MM.1S (cell line): ENCODE results near the gene SEC23A.

Experiments
- DNase-seq: peaks from one replicate; pipeline ENCODE4 v3.0.0-alpha.2; 2015
- H2AFZ ChIP-seq: fragments of 300-600 bp; sonication (generic); 2 replicates; pipeline ENCODE4 v1.6.0; 2016; ENCODE audit warnings: antibody characterized with exemption, low read length
- H3F3A ChIP-seq: fragments of 300-600 bp; sonication (generic); 2 replicates; pipeline ENCODE4 v1.6.1; 2016; ENCODE audit warnings: mild to moderate bottlenecking, antibody characterized with exemption, low read length, moderate library complexity, mixed read lengths; ENCODE audit not compliant: insufficient read depth
- H3K27ac ChIP-seq: fragments of 300-600 bp; sonication (generic); 2 replicates; pipeline ENCODE4 v1.5.1; 2016; ENCODE audit warnings: mild to moderate bottlenecking, low read length
- H3K27me3 ChIP-seq: fragments of 300-600 bp; sonication (generic); replicated peaks from 2 replicates; pipeline ENCODE4 v1.6.0; 2016; ENCODE audit warnings: low read length; ENCODE audit not compliant: insufficient read depth
- H3K36me3 ChIP-seq: fragments of 300-600 bp; sonication (generic); replicated peaks from 2 replicates; pipeline ENCODE4 v1.6.1; 2016; ENCODE audit warnings: mild to moderate bottlenecking, low read length, mixed read lengths; ENCODE audit not compliant: insufficient read depth
- H3K4me1 ChIP-seq: fragments of 300-600 bp; sonication (generic); 2 replicates; pipeline ENCODE4 v1.6.1; 2016; ENCODE audit warnings: low read length, mixed read lengths
- H3K4me2 ChIP-seq: fragments of 300-600 bp; sonication (generic); 2 replicates; pipeline ENCODE4 v1.6.0; 2016; ENCODE audit warnings: low read depth, low read length
- H3K4me3 ChIP-seq: fragments of 300-600 bp; sonication (generic); 2 replicates; pipeline ENCODE4 v1.5.1; 2016; ENCODE audit warnings: low read length, mixed read lengths
- H3K79me2 ChIP-seq: fragments of 300-600 bp; sonication (generic); 2 replicates; pipeline ENCODE4 v1.6.1; 2016; ENCODE audit warnings: mixed run types, low read length, mixed read lengths
- H3K9ac ChIP-seq: fragments of 300-600 bp; sonication (generic); 2 replicates; pipeline ENCODE4 v1.6.1; 2016; ENCODE audit warnings: low read length, mixed read lengths
- H3K9me2 ChIP-seq: fragments of 300-600 bp; sonication (generic); replicated peaks from 2 replicates; pipeline ENCODE4 v1.6.1; 2016; ENCODE audit warnings: mild to moderate bottlenecking, low read length, mixed read lengths; ENCODE audit not compliant: insufficient read depth
- H3K9me3 ChIP-seq: fragments of 300-600 bp; sonication (generic); replicated peaks from 2 replicates; pipeline ENCODE4 v1.6.1; 2016; ENCODE audit warnings: mild to moderate bottlenecking, low read length, mixed read lengths; ENCODE audit not compliant: insufficient read depth
- H4K20me1 ChIP-seq: fragments of 300-600 bp; sonication (generic); 2 replicates; pipeline ENCODE4 v1.6.1; 2016; ENCODE audit warnings: mild to moderate bottlenecking, low read length, moderate library complexity, mixed read lengths; ENCODE audit not compliant: insufficient read depth
- EZH2 ChIP-seq: fragments of 300-600 bp; sonication (generic); optimal IDR thresholded peaks from 2 replicates; pipeline ENCODE3; 2017; ENCODE audit warnings: low read depth, mild to moderate bottlenecking, antibody characterized with exemption, low read length, mixed read lengths
- EZH2phosphoT487 ChIP-seq: fragments of 300-600 bp; sonication (generic); IDR thresholded peaks from 2 replicates; pipeline ENCODE4 v1.6.1; 2018; ENCODE audit warnings: antibody characterized with exemption, low read length
- TF ChIP-seq, protein P1 (sequence below): fragments of 300-600 bp; sonication (generic); IDR thresholded peaks from 2 replicates; pipeline ENCODE4 v1.5.1; 2016; ENCODE audit warnings: antibody characterized with exemption, low read length, mixed read lengths

The SEC23A gene

DNA sequence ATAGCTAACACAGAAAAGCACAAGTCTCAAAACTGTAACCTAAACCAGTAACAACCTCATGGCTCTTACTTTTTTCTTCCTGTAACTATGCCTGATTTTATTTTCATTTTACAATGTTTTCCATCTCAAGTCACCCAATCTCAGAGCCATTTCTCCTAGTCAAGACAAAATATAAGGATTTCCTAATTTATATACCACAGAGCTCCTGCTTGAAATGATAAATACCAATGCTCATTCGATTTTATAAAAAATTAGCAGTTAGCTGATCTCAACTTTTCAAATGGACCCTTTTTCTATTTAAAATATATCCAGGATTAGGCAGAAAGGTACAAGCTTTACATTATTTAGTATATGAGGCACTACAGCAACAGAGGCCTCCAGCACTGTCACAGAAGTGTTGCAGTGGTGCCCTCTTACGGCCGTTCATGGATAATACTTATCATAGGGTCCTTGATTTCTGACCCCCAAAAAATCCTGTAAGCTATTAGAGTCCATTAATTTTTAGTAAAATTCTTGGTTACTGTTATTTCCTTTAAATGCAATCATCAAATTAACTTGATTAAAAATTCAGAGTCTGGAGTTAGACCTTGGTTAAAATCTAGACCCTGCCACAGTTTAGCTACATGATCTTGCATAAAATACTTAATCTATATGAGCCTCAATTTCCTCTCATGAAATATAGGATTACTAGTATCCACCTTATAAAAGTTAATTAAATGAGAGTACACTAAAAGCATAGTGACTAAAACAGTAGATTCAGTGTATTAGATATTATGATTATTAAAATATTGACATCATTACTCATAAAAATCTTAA, 68.3 kb downstream of the SEC23A start:
- Histone ChIP-seq H3K4me3 (no peak overlapping the region), H3F3A (no peaks in the 10 kb centered on the region), H3K27me3 (no peaks in the 10 kb centered on the region), H3K9me3 (no peaks in the 10 kb centered on the region), H3K9me2 (no peaks in the 10 kb centered on the region), H3K4me1 (no peaks in the 10 kb centered on the region), H3K79me2 (no peaks in the 10 kb centered on the region), H3K4me2 (no peak overlapping the region), H3K27ac (no peak overlapping the region), H4K20me1 (no peaks in the 10 kb centered on the region), H2AFZ (no peak overlapping the region), H3K9ac (no peak overlapping the region), H3K36me3 (no peaks in the 10 kb centered on the region)
- no peak for DNase-seq
- TF ChIP-seq EZH2phosphoT487: no peak
- no peak for TF ChIP-seq EZH2
- TF ChIP-seq, protein P1, sequence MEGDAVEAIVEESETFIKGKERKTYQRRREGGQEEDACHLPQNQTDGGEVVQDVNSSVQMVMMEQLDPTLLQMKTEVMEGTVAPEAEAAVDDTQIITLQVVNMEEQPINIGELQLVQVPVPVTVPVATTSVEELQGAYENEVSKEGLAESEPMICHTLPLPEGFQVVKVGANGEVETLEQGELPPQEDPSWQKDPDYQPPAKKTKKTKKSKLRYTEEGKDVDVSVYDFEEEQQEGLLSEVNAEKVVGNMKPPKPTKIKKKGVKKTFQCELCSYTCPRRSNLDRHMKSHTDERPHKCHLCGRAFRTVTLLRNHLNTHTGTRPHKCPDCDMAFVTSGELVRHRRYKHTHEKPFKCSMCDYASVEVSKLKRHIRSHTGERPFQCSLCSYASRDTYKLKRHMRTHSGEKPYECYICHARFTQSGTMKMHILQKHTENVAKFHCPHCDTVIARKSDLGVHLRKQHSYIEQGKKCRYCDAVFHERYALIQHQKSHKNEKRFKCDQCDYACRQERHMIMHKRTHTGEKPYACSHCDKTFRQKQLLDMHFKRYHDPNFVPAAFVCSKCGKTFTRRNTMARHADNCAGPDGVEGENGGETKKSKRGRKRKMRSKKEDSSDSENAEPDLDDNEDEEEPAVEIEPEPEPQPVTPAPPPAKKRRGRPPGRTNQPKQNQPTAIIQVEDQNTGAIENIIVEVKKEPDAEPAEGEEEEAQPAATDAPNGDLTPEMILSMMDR: no peak

DNA sequence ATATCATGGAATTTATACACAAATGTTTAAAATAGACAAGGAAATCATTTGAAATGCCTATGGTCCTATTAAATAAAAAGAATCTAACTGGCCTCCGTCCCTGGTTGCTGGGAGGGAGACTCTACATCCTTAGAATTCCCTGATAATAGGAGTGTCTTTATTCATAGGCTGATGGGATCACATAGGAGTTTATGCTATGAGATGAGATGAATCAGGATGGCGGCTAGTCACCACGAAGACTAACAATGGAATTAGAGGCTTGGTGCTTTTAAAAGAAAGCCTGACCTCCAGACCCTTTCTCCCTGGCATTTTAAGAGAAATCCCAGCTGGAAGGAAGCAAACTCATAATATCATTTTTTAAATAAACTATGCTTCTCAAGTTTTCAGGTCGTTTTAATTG, 69.7 kb downstream of the SEC23A start:
- Histone ChIP-seq H3F3A (no peaks in the 10 kb centered on the region), H3K4me1 (no peaks in the 10 kb centered on the region), H3K4me2 (no peak overlapping the region), H3K79me2 (no peaks in the 10 kb centered on the region), H3K9me2 (no peaks in the 10 kb centered on the region), H4K20me1 (no peaks in the 10 kb centered on the region), H3K9ac (no peak overlapping the region), H3K36me3 (no peaks in the 10 kb centered on the region), H3K27me3 (no peaks in the 10 kb centered on the region), H3K4me3 (no peak overlapping the region), H3K27ac (no peak overlapping the region), H2AFZ (no peak overlapping the region), H3K9me3 (no peaks in the 10 kb centered on the region)
- DNase-seq: no peak
- TF ChIP-seq EZH2phosphoT487: no peak
- no peak for TF ChIP-seq EZH2
- TF ChIP-seq, protein P1: no peak

DNA sequence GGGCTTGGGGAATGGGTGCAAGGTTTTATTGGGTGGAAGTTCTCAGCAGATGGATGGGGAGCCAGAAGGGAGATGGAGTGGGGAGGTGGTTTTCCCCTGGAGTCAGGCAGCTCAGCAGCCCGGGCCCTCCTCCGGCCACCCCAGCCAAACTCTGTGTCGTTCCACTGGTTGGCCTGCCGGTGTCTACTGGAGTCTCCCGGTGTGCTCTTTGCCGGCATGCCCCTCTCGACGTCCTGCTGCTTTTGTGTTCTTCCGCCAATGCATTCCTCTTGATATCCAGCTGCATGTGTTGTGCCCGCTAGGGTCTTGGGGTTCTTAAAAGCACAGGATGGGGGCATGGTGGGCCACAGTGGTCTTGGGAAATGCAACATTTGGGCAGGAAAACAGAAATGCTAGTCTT, 72.8 kb downstream of the SEC23A start:
- no peaks in the 10 kb centered on the region for H4K20me1 ChIP-seq
- H3K27ac ChIP-seq: no peak overlapping the region
- no peak for DNase-seq
- no peaks in the 10 kb centered on the region for H3K4me1 ChIP-seq
- no peak overlapping the region for H2AFZ ChIP-seq
- no peaks in the 10 kb centered on the region for H3K36me3 ChIP-seq
- no peaks in the 10 kb centered on the region for H3K9me2 ChIP-seq
- H3K9ac ChIP-seq: no peak overlapping the region
- H3K27me3 ChIP-seq: no peaks in the 10 kb centered on the region
- no peaks in the 10 kb centered on the region for H3K9me3 ChIP-seq
- no peaks in the 10 kb centered on the region for H3F3A ChIP-seq
- TF ChIP-seq, protein P1: no peak
- TF ChIP-seq EZH2 (no peak), EZH2phosphoT487 (no peak)
- H3K4me2 ChIP-seq: no peak overlapping the region
- H3K4me3 ChIP-seq: no peak overlapping the region
- H3K79me2 ChIP-seq: no peaks in the 10 kb centered on the region
